ENCODE measurements around the gene COBLL1. TPM values are rescaled to one million over a fixed set of nuclear protein-coding genes. Genes with fewer than 3 reads are reported as not detected.

The COBLL1 gene
- total RNA-seq, 1 experiment from 2014 or later = 42.1 TPM

- Histone ChIP-seq H3K27me3 (replicated peaks; ENCODE audit: control insufficient read depth, insufficient read depth, low read length) (no peaks in the 10 kb centered on the region), H3K36me3 (ENCODE audit: control insufficient read depth, insufficient read depth, low read length) (no peaks in the 10 kb centered on the region), H3K4me1 (peaks cover 35% of the 10 kb centered on the region), H3K9me3 (no peaks in the 10 kb centered on the region), H3K4me3 (ENCODE audit: low read depth, low read length) (no peak overlapping the region)
- no peak overlapping the region for H3K4me3 Mint-ChIP-seq (ENCODE audit: unreplicated experiment)
- ChIA-PET CTCF (interaction anchor here (0.6 kb wide), 1 partner anchor 302 kb away, joined by 3 read pairs; no protein-coding TSS in a partner anchor), POLR2A (no interaction called here)
- no peak overlapping the region for H3K27ac Mint-ChIP-seq (ENCODE audit: unreplicated experiment)
- no TSS peak for BruUV-seq (replicated peaks)
- no peak for DNase-seq
- no peaks in the 10 kb centered on the region for H3K36me3 Mint-ChIP-seq (ENCODE audit: insufficient read depth, unreplicated experiment)
- H3K9me3 Mint-ChIP-seq (ENCODE audit: unreplicated experiment) = no peaks in the 10 kb centered on the region
- intact Hi-C loops (cut with micrococcal nuclease; ENCODE audit: unreplicated experiment) = loop anchor here (5.0 kb wide), 1 partner anchor 47 kb away; no protein-coding TSS in a partner anchor
- peaks cover 16% of the 10 kb centered on the region for H3K4me1 Mint-ChIP-seq (ENCODE audit: low read depth, unreplicated experiment)
- TF ChIP-seq CTCF (IDR thresholded peaks at IDR 0.05; ENCODE audit: insufficient read depth in 1 of 2, low read depth in 1 of 2, low read length in 1 of 2, severe bottlenecking in 1 of 2, unreplicated experiment in 1 of 2) = no peak
- H3K27me3 Mint-ChIP-seq (ENCODE audit: insufficient read depth, unreplicated experiment) = no peaks in the 10 kb centered on the region
Observed at GRCh38 chr2:164784376-164784775, 57.2 kb downstream of the COBLL1 start.

- Histone ChIP-seq H3K9me3 (no peaks in the 10 kb centered on the region), H3K27me3 (replicated peaks; ENCODE audit: control insufficient read depth, insufficient read depth, low read length) (no peaks in the 10 kb centered on the region), H3K4me1 (peaks cover 35% of the 10 kb centered on the region), H3K36me3 (ENCODE audit: control insufficient read depth, insufficient read depth, low read length) (no peaks in the 10 kb centered on the region), H3K4me3 (ENCODE audit: low read depth, low read length) (no peak overlapping the region)
- H3K9me3 Mint-ChIP-seq (ENCODE audit: unreplicated experiment) = no peaks in the 10 kb centered on the region
- H3K36me3 Mint-ChIP-seq (ENCODE audit: insufficient read depth, unreplicated experiment) = no peaks in the 10 kb centered on the region
- ChIA-PET CTCF (no interaction called here), POLR2A (no interaction called here)
- H3K4me3 Mint-ChIP-seq (ENCODE audit: unreplicated experiment) = no peak overlapping the region
- intact Hi-C loops (cut with micrococcal nuclease; ENCODE audit: unreplicated experiment) = loop anchor here (5.0 kb wide), 1 partner anchor 45 kb away; no protein-coding TSS in a partner anchor
- peaks cover 18% of the 10 kb centered on the region for H3K4me1 Mint-ChIP-seq (ENCODE audit: low read depth, unreplicated experiment)
- BruUV-seq (replicated peaks) = no TSS peak
- no peak for DNase-seq
- no peaks in the 10 kb centered on the region for H3K27me3 Mint-ChIP-seq (ENCODE audit: insufficient read depth, unreplicated experiment)
- TF ChIP-seq CTCF (IDR thresholded peaks at IDR 0.05; ENCODE audit: insufficient read depth in 1 of 2, low read depth in 1 of 2, low read length in 1 of 2, severe bottlenecking in 1 of 2, unreplicated experiment in 1 of 2) = no peak
- H3K27ac Mint-ChIP-seq (ENCODE audit: unreplicated experiment) = no peak overlapping the region
Observed at GRCh38 chr2:164782323-164782722, 59.3 kb downstream of the COBLL1 start.

GRCh38 chr2:164781394-164781793 is 60.2 kb downstream of the COBLL1 start:
- Histone ChIP-seq H3K4me1 (peaks cover 35% of the 10 kb centered on the region), H3K36me3 (ENCODE audit: control insufficient read depth, insufficient read depth, low read length) (no peaks in the 10 kb centered on the region), H3K9me3 (no peaks in the 10 kb centered on the region), H3K4me3 (ENCODE audit: low read depth, low read length) (no peak overlapping the region), H3K27me3 (replicated peaks; ENCODE audit: control insufficient read depth, insufficient read depth, low read length) (no peaks in the 10 kb centered on the region)
- Mint-ChIP-seq H3K4me1 (ENCODE audit: low read depth, unreplicated experiment) (peaks cover 22% of the 10 kb centered on the region), H3K36me3 (ENCODE audit: insufficient read depth, unreplicated experiment) (no peaks in the 10 kb centered on the region), H3K27me3 (ENCODE audit: insufficient read depth, unreplicated experiment) (no peaks in the 10 kb centered on the region), H3K27ac (ENCODE audit: unreplicated experiment) (no peak overlapping the region), H3K4me3 (ENCODE audit: unreplicated experiment) (no peak overlapping the region), H3K9me3 (ENCODE audit: unreplicated experiment) (peaks cover under 1% of the 10 kb centered on the region)
- no peak for DNase-seq
- intact Hi-C loops (cut with micrococcal nuclease; ENCODE audit: unreplicated experiment) = loop anchor here (5.0 kb wide), 1 partner anchor 44 kb away; no protein-coding TSS in a partner anchor
- no peak for TF ChIP-seq CTCF (IDR thresholded peaks at IDR 0.05; ENCODE audit: insufficient read depth in 1 of 2, low read depth in 1 of 2, low read length in 1 of 2, severe bottlenecking in 1 of 2, unreplicated experiment in 1 of 2)
- ChIA-PET CTCF (no interaction called here), POLR2A (no interaction called here)
- BruUV-seq (replicated peaks) = no TSS peak
